SK-MEL-5 (cell line): ENCODE measurements around the gene INPP4B. TPM values are rescaled to one million over a fixed set of nuclear protein-coding genes. Genes with fewer than 3 reads are reported as not detected.

Experiments used
- DNase-seq: peaks from one replicate; pipeline ENCODE4 v3.0.0-alpha.2; 2016; ENCODE audit warnings: low read depth, low spot score
- in situ Hi-C: cut with HindIII; loops from 2 replicates; pipeline ENCODE4 v1.10.0; 2016; ENCODE audit warnings: low sequenced_read_pairs, high pct_unique_total_duplicates, low pct_unique_long_range_greater_than_20kb
- total RNA-seq: library from RNA; depleted of rRNA; stranded (reverse); fragments of >200 nt; shearing (Covaris generic); gene quantifications from 2 replicates; pipeline ENCODE4 v1.2.3, GENCODE V29; 2014

INPP4B gene
- total RNA-seq, 1 experiment from 2014 or later: 161 TPM

DNA sequence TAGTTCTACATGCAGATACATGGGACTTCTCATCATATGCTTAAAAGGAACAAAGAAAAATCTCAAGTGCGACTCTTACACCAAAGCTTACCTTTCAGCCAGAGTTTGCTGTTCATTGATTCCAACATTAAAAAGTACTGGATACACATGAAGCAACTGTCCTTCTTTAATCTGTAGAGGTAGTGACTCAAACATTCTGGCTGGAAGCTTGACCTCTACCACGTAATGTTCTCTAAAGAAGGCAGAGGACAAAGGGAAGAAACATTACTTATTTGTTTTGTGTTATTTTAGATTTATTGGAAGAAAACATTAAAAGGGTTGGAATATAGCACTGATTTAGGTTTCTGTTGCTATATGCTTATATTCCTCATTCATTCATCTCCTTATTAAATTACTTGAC, 733.6 kb downstream of the INPP4B start:
- in situ Hi-C loops: no loop called here
- no peak for DNase-seq

GRCh38 chr4:142110136-142110535, 736.0 kb downstream of the INPP4B start:
- DNase-seq: no peak
- in situ Hi-C loops: no loop called here

GRCh38 chr4:142104041-142104440, 742.1 kb downstream of the INPP4B start:
- in situ Hi-C loops: no loop called here
- DNase-seq: no peak

DNA sequence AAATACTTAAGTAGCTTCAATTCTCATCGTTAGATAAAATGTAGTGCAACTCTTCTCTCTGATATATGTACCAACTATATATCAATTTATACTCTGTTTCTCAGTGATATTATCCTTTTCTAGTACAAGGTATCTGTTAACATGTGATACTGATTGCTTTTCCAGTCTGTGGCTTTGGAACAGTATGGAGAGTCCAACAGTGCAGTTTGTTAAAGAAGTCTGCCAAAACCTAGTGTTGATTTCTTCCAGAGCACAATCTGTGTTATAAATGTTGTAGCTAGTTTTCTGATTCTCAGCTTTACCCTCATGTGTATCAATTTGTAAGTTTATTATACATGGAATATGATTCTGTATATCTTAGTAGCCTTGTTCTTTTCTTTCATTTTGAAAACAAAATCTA, 744.7 kb downstream of the INPP4B start:
- DNase-seq: no peak
- in situ Hi-C loops: no loop called here

GRCh38 chr4:142100941-142101340, 745.2 kb downstream of the INPP4B start:
- no peak for DNase-seq
- in situ Hi-C loops: no loop called here

GRCh38 chr4:142098900-142099545, 747.1 kb downstream of the INPP4B start:
- DNase-seq: no peak
- in situ Hi-C loops: no loop called here

DNA sequence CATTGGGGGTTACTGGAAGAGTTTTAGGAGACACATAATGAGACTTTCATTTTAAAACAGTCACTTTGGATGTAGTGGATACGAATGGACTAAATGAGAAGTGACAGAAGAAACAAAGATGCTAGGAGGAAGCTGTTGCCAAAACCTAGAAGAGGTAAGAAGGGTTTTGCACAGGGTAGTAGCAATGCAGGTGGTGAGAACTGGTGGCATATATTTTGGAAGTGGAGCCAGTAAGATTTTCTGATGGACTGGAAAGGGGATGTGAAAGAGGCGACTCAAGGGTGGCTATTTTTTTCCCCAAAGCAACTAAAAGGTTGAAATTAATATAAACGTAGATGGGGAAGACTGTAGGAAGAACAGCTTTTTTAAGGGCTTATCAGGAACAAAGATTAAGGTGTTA, 747.7 kb downstream of the INPP4B start:
- DNase-seq: no peak
- in situ Hi-C loops: no loop called here

DNA sequence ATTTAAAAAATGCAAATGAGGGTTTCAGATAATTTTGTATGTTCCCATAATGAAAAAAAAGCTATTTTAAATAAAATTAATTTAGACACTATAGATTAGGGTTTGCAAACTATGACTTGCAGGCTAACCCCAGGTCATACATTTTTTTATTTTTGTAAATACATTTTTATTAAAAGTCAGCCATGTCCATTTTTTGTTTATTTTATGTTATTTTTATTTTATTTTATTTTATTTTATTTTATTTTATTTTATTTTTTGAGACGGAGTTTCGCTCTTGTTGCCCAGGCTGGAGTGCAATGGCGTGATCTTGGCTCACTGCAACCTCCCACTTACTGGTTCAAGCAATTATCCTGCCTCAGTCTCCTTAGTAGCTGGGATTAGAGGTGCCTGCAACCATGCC, 749.1 kb downstream of the INPP4B start:
- in situ Hi-C loops: no loop called here
- DNase-seq: no peak

DNA sequence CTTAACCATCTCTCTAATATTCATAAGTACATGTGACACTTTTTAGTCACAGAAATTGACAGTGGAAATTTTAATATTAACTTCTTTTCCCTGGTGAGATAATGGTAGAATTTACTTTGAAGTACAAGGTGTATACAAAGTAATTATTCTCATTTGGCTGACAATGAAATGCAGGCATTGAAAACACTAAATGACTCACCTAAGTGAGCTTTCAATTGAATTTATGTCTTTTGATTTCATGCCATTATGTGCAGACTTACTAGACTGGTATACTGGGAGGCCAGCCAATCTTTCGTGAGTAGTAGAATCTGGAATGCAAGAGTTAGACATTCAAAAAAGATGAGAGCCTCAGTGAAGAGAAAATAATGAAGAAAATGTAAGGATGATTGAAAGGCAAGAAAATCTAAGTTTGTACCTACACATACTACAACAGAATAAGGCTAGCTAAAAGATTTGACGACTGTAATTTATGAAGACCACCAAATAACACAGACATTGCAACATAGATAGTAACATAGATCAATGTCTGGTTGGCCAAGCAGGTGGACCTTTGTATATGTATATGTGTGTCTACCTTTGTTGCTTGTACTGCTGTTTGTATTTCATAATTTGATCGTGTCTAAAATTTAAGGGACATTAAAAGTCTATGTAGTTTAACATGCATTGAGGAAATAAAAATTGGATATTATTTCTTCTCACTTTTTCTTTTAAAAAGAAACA, 750.1 kb downstream of the INPP4B start:
- DNase-seq: no peak
- in situ Hi-C loops: no loop called here

DNA sequence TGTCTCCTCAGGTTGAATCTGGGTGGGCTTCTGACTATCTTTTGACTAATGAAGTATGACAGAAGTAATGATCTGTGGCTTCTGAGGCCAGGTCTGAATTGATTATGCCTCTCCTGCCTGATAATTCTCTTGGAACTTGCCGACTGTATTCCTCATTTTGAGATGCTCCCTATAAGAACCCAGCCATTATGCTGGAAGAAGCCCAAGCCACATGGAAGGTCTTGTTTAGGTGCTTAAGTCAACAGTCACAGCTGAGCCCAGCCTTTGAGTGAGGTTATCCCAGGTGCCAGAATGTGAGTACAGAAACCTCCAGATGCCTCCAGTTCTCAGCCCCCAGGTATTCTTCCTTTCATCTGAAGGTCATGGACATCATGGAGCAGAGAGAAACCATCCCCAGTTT, 753.2 kb downstream of the INPP4B start:
- no peak for DNase-seq
- in situ Hi-C loops: no loop called here

DNA sequence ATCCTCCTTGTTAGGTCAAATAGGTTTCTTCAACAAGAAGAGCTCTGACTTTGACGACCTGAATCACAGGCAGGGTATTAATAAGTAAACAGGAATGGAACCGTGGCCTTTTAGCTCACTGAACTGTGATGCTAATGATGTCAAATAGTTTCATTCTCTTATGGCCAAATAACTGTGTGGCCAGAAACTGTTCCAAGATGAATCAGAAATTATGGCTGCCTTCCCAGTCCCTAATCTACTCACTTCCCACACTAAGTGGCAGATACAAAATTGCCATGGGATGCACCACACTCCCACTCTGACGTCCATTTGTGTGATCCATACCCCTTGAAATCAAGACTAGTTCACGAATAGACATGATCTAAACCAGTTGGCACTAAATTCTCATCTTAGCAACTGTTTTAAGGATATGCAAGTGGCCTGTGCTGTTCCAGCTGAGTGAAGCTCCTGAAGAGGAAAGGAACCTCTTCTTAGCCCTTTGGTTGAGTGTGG, 754.4 kb downstream of the INPP4B start:
- in situ Hi-C loops: no loop called here
- peak; percentile 20 for DNase-seq

- DNase-seq: no peak
- in situ Hi-C loops: no loop called here
Observed at GRCh38 chr4:142091085-142091513, 755.0 kb downstream of the INPP4B start.

- in situ Hi-C loops: no loop called here
Observed at GRCh38 chr4:142088906-142089305, 757.2 kb downstream of the INPP4B start.

GRCh38 chr4:142085513-142086292, 760.4 kb downstream of the INPP4B start:
- in situ Hi-C loops: no loop called here
- no peak for DNase-seq

More at GRCh38 chr4:142088906-142089305, 757.2 kb downstream of the INPP4B start:
- no peak for DNase-seq

DNA sequence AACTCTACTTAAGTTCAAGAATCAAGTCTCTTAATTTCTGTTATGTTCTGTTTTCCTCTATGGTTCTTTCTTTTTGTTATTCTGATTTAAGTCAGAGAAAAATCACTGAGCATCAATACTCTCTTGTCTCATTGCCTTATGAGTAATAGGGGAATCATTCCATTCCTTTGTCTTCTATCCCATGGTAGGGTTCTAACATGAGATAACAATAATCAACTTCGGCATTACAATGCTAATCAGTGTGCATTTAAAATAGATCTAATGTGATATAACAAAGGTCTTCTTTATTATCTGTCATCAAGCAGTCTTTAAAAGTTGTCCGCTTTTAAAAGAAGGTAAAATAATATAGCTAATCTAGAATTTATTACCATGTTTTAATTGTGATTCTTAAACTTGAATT, 762.8 kb downstream of the INPP4B start:
- in situ Hi-C loops: no loop called here

DNA sequence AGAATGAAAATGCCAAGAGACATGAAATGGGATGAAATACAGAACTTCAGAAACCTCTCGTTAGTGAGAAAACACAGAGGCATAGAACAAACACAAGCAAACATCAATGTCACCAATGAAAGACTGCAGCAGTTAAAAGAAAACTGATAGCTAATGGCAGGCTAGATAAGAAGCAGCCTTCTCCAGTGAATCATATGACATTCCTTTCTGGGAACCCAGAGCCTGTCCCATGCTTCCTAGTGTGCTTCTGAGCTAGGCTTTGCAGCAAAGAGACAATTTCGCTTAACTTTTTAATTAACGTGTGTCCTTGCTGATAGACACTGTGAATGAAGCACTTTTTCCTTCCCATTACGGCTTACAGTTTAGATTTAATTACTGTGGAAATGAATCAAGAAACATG, 765.1 kb downstream of the INPP4B start:
- in situ Hi-C loops: no loop called here
- no peak for DNase-seq

More for the DNA sequence above, 762.8 kb downstream of the INPP4B start:
- no peak for DNase-seq

- DNase-seq: no peak
- in situ Hi-C loops: no loop called here
Observed at GRCh38 chr4:142079959-142080358, 766.1 kb downstream of the INPP4B start.

DNA sequence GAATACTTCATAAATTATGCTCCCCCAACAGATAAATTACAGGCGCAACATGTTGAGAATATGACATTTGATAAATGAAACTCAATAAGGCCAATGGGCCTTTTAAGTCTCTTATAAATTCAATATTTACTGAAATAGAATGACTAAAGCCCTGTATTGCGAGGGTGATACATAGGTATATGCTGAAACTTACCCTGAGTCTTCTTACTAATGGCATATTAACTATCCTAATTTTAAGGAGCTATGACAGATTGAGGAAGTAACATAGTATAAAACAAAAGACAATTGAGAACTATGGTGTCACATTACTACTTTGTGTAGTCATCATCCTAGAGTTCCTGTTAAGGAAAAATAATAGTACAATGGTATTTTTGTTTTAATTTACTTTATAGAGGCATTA, 769.1 kb downstream of the INPP4B start:
- in situ Hi-C loops: no loop called here
- DNase-seq: no peak
